ENCODE results near the gene STXBP3. TPM values are rescaled to one million over a fixed set of nuclear protein-coding genes. Genes with fewer than 3 reads are reported as not detected.

STXBP3 gene
- polyA plus RNA-seq, 1 of the 3 experiments (the other 2 are of a cell fraction) = 12.6 TPM

GRCh38 chr1:108848806-108849205 lies 102.3 kb downstream of the STXBP3 start:
- ChIA-PET POLR2A (no interaction called here), CTCF (interaction anchor here (0.9 to 1.5 kb wide), 2 partner anchors 9 to 47 kb away, joined by 3 read pairs; no protein-coding TSS in a partner anchor)
- Histone ChIP-seq H3K79me2 (ENCODE audit: insufficient read depth) (no peaks in the 10 kb centered on the region), H3K4me2 (no peak overlapping the region), H3F3A (replicated peaks; ENCODE audit: insufficient read depth) (no peaks in the 10 kb centered on the region), H3K9me2 (no peaks in the 10 kb centered on the region), H3K9ac (no peak overlapping the region), H3K4me1 (ENCODE audit: control insufficient read depth in 1 of 2, insufficient read depth in 2 of 2, low read depth in 1 of 2, low read length in 1 of 2) (peaks cover 0 to 2% of the 10 kb centered on the region in 2 experiments; a peak in 1 of 4 replicates), H3K4me3 (ENCODE audit: low read depth in 2 of 2, low read length in 1 of 2) (no peak overlapping the region), H2AFZ (ENCODE audit: low read depth) (no peak overlapping the region), H3K27me3 (ENCODE audit: insufficient read depth) (no peaks in the 10 kb centered on the region), H3K9me3 (no peaks in the 10 kb centered on the region), H3K36me3 (replicated peaks in 1 of 2; ENCODE audit: control insufficient read depth in 1 of 2, insufficient read depth in 2 of 2, low read length in 1 of 2) (no peaks in the 10 kb centered on the region), H3K27ac (ENCODE audit: low read depth in 2 of 2, low read length in 1 of 2) (no peak overlapping the region), H4K20me1 (ENCODE audit: insufficient read depth) (no peaks in the 10 kb centered on the region)
- TF ChIP-seq FOXM1 (IDR thresholded peaks at IDR 0.05; ENCODE audit: low read depth) = no peak
- no peak for TF ChIP-seq YY1 (IDR thresholded peaks at IDR 0.05; ENCODE audit: low read depth)
- TF ChIP-seq SMC3 (IDR thresholded peaks at IDR 0.05; ENCODE audit: low read depth, low read length) = no peak
- no peak for TF ChIP-seq JUND (IDR thresholded peaks at IDR 0.05)
- no peak for TF ChIP-seq POLR2AphosphoS5 (IDR thresholded peaks at IDR 0.05; ENCODE audit: low read depth, low read length)
- no peak for TF ChIP-seq NFIC (IDR thresholded peaks at IDR 0.05; ENCODE audit: borderline replicate concordance)
- no peak for TF ChIP-seq RAD21 (IDR thresholded peaks at IDR 0.05; ENCODE audit: low read length)
- DNase-seq = no peak

GRCh38 chr1:108850929-108851328 lies 104.5 kb downstream of the STXBP3 start:
- Histone ChIP-seq H3K4me1 (ENCODE audit: control insufficient read depth in 1 of 2, insufficient read depth in 2 of 2, low read depth in 1 of 2, low read length in 1 of 2) (peaks cover 0 to 2% of the 10 kb centered on the region in 2 experiments; a peak in 1 of 4 replicates), H3K9ac (no peak overlapping the region), H3K4me2 (no peak overlapping the region), H2AFZ (ENCODE audit: low read depth) (no peak overlapping the region), H3K4me3 (ENCODE audit: low read depth in 2 of 2, low read length in 1 of 2) (no peak overlapping the region), H3K27me3 (ENCODE audit: insufficient read depth) (no peaks in the 10 kb centered on the region), H3K27ac (ENCODE audit: low read depth in 2 of 2, low read length in 1 of 2) (no peak overlapping the region), H3K79me2 (ENCODE audit: insufficient read depth) (no peaks in the 10 kb centered on the region), H3F3A (replicated peaks; ENCODE audit: insufficient read depth) (no peaks in the 10 kb centered on the region), H3K9me3 (no peaks in the 10 kb centered on the region), H3K36me3 (replicated peaks in 1 of 2; ENCODE audit: control insufficient read depth in 1 of 2, insufficient read depth in 2 of 2, low read length in 1 of 2) (no peaks in the 10 kb centered on the region), H3K9me2 (no peaks in the 10 kb centered on the region), H4K20me1 (ENCODE audit: insufficient read depth) (no peaks in the 10 kb centered on the region)
- WGBS (ENCODE audit: low lambda C conversion rate) = 87% methylated on average over 7 of the region's 7 CpGs
- CTCF ChIA-PET = interaction anchor here (1.1 to 1.4 kb wide), 2 partner anchors 22 to 249 kb away, joined by 3 read pairs; no protein-coding TSS in a partner anchor
- POLR2A ChIA-PET = no interaction called here
- TF ChIP-seq ZBTB33 (IDR thresholded peaks at IDR 0.05; ENCODE audit: borderline replicate concordance, low read depth) (no peak), TCF12 (IDR thresholded peaks at IDR 0.05) (no peak), JUND (IDR thresholded peaks at IDR 0.05) (no peak), RXRA (IDR thresholded peaks at IDR 0.05; ENCODE audit: borderline replicate concordance, low read depth) (no peak), POLR2AphosphoS5 (IDR thresholded peaks at IDR 0.05; ENCODE audit: low read depth, low read length) (no peak), IRF3 (IDR thresholded peaks at IDR 0.05; ENCODE audit: low read depth, low read length) (no peak), MAX (IDR thresholded peaks at IDR 0.05; ENCODE audit: low read depth) (no peak), TAF1 (IDR thresholded peaks at IDR 0.05; ENCODE audit: borderline replicate concordance, low read depth, low read length) (no peak), YY1 (IDR thresholded peaks at IDR 0.05; ENCODE audit: low read depth) (no peak), ELF1 (IDR thresholded peaks at IDR 0.05) (no peak), GATA2 (CRISPR knock-in tag; IDR thresholded peaks at IDR 0.05) (no peak), USF1 (IDR thresholded peaks at IDR 0.05; ENCODE audit: borderline replicate concordance, low read depth) (no peak), REST (IDR thresholded peaks at IDR 0.05; ENCODE audit: low read depth, low read length) (no peak)
- DNase-seq = no peak
